K562 (cell line): ENCODE results near the gene COL23A1. TPM values are rescaled to one million over a fixed set of nuclear protein-coding genes. Genes with fewer than 3 reads are reported as not detected.

ENCODE experiments used
- ATF2 ChIP-seq: sonication (generic); formaldehyde crosslinking; IDR thresholded peaks from 2 replicates; pipeline ENCODE4 v1.8.1; 2022; ENCODE audit warnings: missing genetic modification reagents
- ETS2 ChIP-seq: IDR thresholded peaks from 2 replicates; pipeline ENCODE4 v1.6.1; 2016; ENCODE audit warnings: borderline replicate concordance, missing genetic modification characterization, mild to moderate bottlenecking, moderate library complexity, missing compliant biosample characterization; ENCODE audit not compliant: poor library complexity, severe bottlenecking
- KAT7 ChIP-seq: sonication (generic); formaldehyde crosslinking; IDR thresholded peaks from 2 replicates; pipeline ENCODE4 v1.8.0; 2022; ENCODE audit warnings: missing genetic modification reagents, mild to moderate bottlenecking, borderline replicate concordance
- MYC ChIP-seq, 2 experiments: fragments of 250-450 bp in 1 of 2; sonication (Bioruptor Pico) in 1 of 2; IDR thresholded peaks; 2 replicates each; pipeline versions ENCODE4 v1.5.1 to v1.6.1; 2012 to 2021; ENCODE audit warnings: low read depth in 2 of 2, borderline replicate concordance in 1 of 2, improper control_type of control experiment in 1 of 2, low read length in 1 of 2, mild to moderate bottlenecking in 1 of 2, moderate library complexity in 1 of 2
- RBM14 ChIP-seq: fragments of 200-400 bp; formaldehyde crosslinking; IDR thresholded peaks from 2 replicates; pipeline ENCODE4 v1.6.1; 2018; ENCODE audit warnings: low read depth, mild to moderate bottlenecking, low read length, moderate library complexity, borderline replicate concordance; ENCODE audit not compliant: insufficient read depth
- ZNF146 ChIP-seq: IDR thresholded peaks from one replicate; pipeline ENCODE4 v1.6.1; 2018; ENCODE audit warnings: missing compliant biosample characterization; ENCODE audit not compliant: unreplicated experiment
- ZNF655 ChIP-seq: fragments of 250-450 bp; sonication (Bioruptor Pico); IDR thresholded peaks from 2 replicates; pipeline ENCODE4 v1.5.0; 2021
- polyA plus RNA-seq, 8 experiments: library from polyadenylated mRNA; depleted of rRNA in 4 of 8; stranded (reverse) in 5 of 8; unstranded in 3 of 8; fragments of >200 nt; fragmentation: Nextera tagmentation in 2 of 8; fragmentation: Illumina TruSeq in 1 of 8; extraction: Ambion mirVana in 2 of 8; extraction: Trizol in 1 of 8; gene quantifications; 2 replicates each; pipeline versions ENCODE4 v1.2.1 to v1.2.3, GENCODE V29; 2011 to 2014; ENCODE audit warnings: inconsistent platforms in 1 of 8, missing spikeins in 1 of 8
- total RNA-seq, 7 experiments: library from RNA; depleted of rRNA in 6 of 7; stranded (reverse); fragments of >200 nt in 6 of 7; fragmentation: Illumina TruSeq in 2 of 7; extraction: Trizol in 2 of 7; gene quantifications; 2 replicates each; pipeline versions ENCODE4 v1.2.1 to v1.2.3, GENCODE V29; 2011 to 2021; ENCODE audit warnings: low replicate concordance in 1 of 7

COL23A1 gene
- total and polyA plus RNA-seq, 9 of the 15 experiments (the other 6 are each of a cell fraction or from before 2014, with no cell fraction given) = 0.09 TPM; not detected in 8

- TF ChIP-seq ATF2 (CRISPR knock-in tag) (no peak), ZNF655 (CRISPR knock-in tag) (no peak), ZNF146 (CRISPR knock-in tag) (no peak), ETS2 (tag) (no peak), KAT7 (CRISPR knock-in tag) (no peak), MYC (IDR thresholded peaks at IDR 0.05; ENCODE audit: low read depth, low read length) (no peak; the same call in 1 of the 2 replicates), MYC (CRISPR knock-in tag; IDR thresholded peaks at IDR 0.05; ENCODE audit: borderline replicate concordance, low read depth) (0 out of 2 replicates have a peak, but pooled peaks have one; percentile 51), RBM14 (no peak)
- TF ChIP-seq, all 486 proteins: peak for 18
Observed at GRCh38 chr5:178231539-178232123, 358.6 kb downstream of the COL23A1 start (continued).
